SK-N-SH treated with all-trans-retinoic acid at 6 μM for 48 hours (cell line): ENCODE results near the gene ENGASE.

ENCODE experiments used
- POU6F1 ChIP-seq: fragments of 250-450 bp; sonication (Bioruptor Pico); IDR thresholded peaks from 2 replicates; pipeline ENCODE4 v1.8.0; 2021; ENCODE audit warnings: low read depth, mild to moderate bottlenecking, moderate library complexity, borderline replicate concordance
- TOX ChIP-seq: fragments of 250-450 bp; sonication (Bioruptor Pico); IDR thresholded peaks from 2 replicates; pipeline ENCODE4 v1.8.0; 2021; ENCODE audit warnings: mild to moderate bottlenecking, moderate library complexity, borderline replicate concordance
- TF ChIP-seq, protein P1 (sequence below): fragments of 250-450 bp; sonication (Bioruptor Pico); IDR thresholded peaks from 2 replicates; pipeline ENCODE4 v1.8.0; 2020; ENCODE audit warnings: mild to moderate bottlenecking, moderate library complexity, borderline replicate concordance
- TF ChIP-seq, protein P2 (sequence below): fragments of 250-450 bp; sonication (Bioruptor Pico); IDR thresholded peaks from 2 replicates; pipeline ENCODE4 v1.5.1; 2020; ENCODE audit warnings: low read depth, mild to moderate bottlenecking, moderate library complexity

DNA sequence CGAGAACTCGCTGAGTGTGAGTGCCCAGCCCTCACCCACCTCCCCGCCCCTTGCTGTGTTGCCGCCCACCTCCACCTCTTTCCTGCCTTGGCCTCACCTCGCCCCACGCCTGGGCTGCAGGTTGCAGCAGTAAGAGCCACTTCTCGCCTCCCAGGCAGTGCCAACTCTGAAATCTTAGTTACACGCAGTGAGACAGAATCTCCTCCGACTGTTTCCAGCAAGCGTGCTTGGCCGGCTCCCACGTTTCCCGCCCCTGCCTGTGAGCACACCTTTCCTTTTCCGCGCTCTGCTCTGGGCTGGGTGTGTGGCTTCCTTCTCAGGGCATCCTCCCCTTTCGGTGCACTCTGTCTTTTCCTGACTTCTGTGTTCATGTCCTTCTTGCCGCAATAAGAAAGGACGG lies 5.7 kb downstream of the ENGASE start:
- TF ChIP-seq TOX (no peak), POU6F1 (CRISPR knock-in tag) (no peak)
- TF ChIP-seq, protein P1, sequence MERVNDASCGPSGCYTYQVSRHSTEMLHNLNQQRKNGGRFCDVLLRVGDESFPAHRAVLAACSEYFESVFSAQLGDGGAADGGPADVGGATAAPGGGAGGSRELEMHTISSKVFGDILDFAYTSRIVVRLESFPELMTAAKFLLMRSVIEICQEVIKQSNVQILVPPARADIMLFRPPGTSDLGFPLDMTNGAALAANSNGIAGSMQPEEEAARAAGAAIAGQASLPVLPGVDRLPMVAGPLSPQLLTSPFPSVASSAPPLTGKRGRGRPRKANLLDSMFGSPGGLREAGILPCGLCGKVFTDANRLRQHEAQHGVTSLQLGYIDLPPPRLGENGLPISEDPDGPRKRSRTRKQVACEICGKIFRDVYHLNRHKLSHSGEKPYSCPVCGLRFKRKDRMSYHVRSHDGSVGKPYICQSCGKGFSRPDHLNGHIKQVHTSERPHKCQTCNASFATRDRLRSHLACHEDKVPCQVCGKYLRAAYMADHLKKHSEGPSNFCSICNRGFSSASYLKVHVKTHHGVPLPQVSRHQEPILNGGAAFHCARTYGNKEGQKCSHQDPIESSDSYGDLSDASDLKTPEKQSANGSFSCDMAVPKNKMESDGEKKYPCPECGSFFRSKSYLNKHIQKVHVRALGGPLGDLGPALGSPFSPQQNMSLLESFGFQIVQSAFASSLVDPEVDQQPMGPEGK (CRISPR knock-in tag) = no peak
- TF ChIP-seq, protein P2, sequence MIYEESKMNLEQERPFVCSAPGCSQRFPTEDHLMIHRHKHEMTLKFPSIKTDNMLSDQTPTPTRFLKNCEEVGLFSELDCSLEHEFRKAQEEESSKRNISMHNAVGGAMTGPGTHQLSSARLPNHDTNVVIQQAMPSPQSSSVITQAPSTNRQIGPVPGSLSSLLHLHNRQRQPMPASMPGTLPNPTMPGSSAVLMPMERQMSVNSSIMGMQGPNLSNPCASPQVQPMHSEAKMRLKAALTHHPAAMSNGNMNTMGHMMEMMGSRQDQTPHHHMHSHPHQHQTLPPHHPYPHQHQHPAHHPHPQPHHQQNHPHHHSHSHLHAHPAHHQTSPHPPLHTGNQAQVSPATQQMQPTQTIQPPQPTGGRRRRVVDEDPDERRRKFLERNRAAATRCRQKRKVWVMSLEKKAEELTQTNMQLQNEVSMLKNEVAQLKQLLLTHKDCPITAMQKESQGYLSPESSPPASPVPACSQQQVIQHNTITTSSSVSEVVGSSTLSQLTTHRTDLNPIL (CRISPR knock-in tag) = no peak
